ENCODE measurements around the gene UNC45B.

- TF ChIP-seq MAX (IDR thresholded peaks at IDR 0.05) (no peak), POLR2A (IDR thresholded peaks at IDR 0.05; ENCODE audit: control extremely low read depth in 1 of 2, low read depth in 2 of 2, low read length in 2 of 2) (no peak), POLR2AphosphoS5 (IDR thresholded peaks at IDR 0.05; ENCODE audit: low read depth, low read length) (no peak), HDAC2 (IDR thresholded peaks at IDR 0.05; ENCODE audit: borderline replicate concordance in 1 of 2, low read depth in 2 of 2, low read length in 2 of 2) (no peak), CHD2 (IDR thresholded peaks at IDR 0.05; ENCODE audit: low read length) (no peak), TAF7 (optimal IDR thresholded peaks at IDR 0.05; ENCODE audit: borderline replicate concordance, low read depth, low read length) (no peak), SUZ12 (IDR thresholded peaks at IDR 0.05; ENCODE audit: low read length) (no peak), EP300 (IDR thresholded peaks at IDR 0.05; ENCODE audit: borderline replicate concordance in 1 of 2, low read depth in 2 of 2, low read length in 2 of 2) (no peak), BCL11A (IDR thresholded peaks at IDR 0.05; ENCODE audit: low read depth in 2 of 2, low read length in 2 of 2) (no peak), JUND (IDR thresholded peaks at IDR 0.05; ENCODE audit: low read length) (no peak), FOSL1 (IDR thresholded peaks at IDR 0.05; ENCODE audit: insufficient read depth, low read depth, low read length) (no peak)
- TF ChIP-seq, protein P1, sequence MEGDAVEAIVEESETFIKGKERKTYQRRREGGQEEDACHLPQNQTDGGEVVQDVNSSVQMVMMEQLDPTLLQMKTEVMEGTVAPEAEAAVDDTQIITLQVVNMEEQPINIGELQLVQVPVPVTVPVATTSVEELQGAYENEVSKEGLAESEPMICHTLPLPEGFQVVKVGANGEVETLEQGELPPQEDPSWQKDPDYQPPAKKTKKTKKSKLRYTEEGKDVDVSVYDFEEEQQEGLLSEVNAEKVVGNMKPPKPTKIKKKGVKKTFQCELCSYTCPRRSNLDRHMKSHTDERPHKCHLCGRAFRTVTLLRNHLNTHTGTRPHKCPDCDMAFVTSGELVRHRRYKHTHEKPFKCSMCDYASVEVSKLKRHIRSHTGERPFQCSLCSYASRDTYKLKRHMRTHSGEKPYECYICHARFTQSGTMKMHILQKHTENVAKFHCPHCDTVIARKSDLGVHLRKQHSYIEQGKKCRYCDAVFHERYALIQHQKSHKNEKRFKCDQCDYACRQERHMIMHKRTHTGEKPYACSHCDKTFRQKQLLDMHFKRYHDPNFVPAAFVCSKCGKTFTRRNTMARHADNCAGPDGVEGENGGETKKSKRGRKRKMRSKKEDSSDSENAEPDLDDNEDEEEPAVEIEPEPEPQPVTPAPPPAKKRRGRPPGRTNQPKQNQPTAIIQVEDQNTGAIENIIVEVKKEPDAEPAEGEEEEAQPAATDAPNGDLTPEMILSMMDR (IDR thresholded peaks at IDR 0.05; ENCODE audit: control extremely low read depth in 1 of 3, insufficient read depth in 1 of 3, low read depth in 1 of 3, low read length in 3 of 3), result no peak
Observed at GRCh38 chr17:35159940-35160339, 12.3 kb downstream of the UNC45B start.
